ENCODE data around the gene CIART.

DNA sequence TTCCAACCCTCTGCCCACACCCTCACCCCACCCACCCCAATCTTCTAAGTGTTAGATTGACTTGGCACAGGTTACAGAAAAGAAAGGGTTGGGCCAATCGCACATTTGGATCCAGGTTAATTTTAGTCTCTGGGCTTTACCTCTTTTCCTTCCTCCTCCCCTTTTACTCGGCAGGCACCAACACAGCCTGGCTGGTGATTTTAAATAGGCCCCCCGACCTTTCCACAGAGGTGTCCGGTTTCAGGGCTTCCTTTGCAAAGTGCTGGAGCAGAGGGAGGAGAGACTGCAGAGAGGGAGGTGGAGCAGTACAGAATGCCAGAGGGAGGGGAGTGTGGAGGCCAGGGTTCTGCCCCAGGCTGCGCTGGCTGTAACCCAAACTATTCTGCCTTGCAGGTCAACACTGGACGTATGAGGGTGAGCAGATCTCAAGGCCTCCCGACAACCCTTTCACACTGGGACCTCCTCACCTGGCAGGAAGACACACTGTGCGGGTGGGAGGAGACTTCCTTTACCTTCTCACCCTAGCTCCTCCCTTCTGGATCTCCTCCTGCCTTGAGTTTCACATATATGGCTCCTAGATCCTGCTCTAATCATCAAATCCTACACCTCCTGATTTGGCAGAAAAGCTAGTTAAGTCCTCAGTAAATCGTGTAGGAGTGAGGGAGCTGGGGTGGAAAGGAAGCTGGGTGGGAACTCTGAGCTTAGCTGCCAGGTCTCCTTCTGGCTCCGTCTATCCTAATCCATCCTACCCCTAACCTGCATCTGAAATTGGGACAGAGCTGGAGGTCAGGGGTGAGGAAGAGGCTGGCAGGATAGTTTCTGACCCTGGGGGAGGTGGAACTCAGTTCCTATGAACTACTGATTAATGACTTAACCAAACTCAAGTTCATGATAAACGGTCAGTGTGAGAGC, 22.3 kb upstream of the CIART start:
- TF ChIP-seq, protein P1, sequence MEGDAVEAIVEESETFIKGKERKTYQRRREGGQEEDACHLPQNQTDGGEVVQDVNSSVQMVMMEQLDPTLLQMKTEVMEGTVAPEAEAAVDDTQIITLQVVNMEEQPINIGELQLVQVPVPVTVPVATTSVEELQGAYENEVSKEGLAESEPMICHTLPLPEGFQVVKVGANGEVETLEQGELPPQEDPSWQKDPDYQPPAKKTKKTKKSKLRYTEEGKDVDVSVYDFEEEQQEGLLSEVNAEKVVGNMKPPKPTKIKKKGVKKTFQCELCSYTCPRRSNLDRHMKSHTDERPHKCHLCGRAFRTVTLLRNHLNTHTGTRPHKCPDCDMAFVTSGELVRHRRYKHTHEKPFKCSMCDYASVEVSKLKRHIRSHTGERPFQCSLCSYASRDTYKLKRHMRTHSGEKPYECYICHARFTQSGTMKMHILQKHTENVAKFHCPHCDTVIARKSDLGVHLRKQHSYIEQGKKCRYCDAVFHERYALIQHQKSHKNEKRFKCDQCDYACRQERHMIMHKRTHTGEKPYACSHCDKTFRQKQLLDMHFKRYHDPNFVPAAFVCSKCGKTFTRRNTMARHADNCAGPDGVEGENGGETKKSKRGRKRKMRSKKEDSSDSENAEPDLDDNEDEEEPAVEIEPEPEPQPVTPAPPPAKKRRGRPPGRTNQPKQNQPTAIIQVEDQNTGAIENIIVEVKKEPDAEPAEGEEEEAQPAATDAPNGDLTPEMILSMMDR (IDR thresholded peaks at IDR 0.05) = no peak
- TF ChIP-seq POLR2A (IDR thresholded peaks at IDR 0.05) (no peak), POLR2AphosphoS5 (IDR thresholded peaks at IDR 0.05) (no peak)
